Stromal cell of bone marrow (primary cell): Measurements from ENCODE around the gene MRPL21.

Experiments
- DNase-seq: peaks from one replicate; pipeline ENCODE4 v3.0.0-alpha.2; 2012; ENCODE audit warnings: low read depth

Gene MRPL21

DNA sequence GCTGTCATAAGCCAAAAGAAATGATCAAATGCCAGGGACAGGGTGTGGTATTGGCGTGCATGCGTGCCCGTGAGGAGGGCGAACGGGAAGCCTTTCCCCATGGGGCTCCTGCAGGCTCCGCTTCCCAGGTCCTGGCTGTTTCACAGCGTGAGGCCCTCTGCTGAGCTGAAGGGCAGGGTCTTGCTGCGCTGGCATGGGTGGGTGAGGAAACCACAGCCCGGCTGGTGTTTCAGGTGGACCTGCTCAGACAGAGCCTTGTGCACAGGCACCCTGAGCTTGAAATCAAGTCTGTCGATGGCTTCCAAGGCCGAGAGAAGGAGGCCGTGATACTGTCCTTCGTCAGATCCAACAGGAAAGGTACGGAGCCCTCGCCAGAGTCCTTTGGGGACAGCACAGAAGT lies 31.4 kb upstream of the MRPL21 start:
- no peak for DNase-seq

- no peak for DNase-seq
These were observed 31.0 kb upstream of the MRPL21 start for GRCh38 chr11:68934666-68935065.

DNA sequence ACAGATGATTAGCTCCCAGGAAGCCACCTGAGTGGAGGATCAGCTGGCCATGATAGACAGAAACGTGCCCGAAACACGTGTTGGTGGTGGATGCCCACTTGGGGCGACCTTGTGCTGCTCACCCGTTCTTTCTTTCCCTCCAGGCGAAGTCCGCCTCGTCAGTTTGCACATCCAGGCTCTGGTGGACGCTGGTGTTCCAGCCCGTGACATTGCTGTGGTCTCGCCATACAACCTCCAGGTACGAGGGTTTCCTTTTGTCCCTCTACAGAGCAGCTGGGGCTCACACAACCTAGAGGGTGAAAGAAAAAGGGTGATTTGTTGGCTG lies 30.7 kb upstream of the MRPL21 start:
- no peak for DNase-seq

DNA sequence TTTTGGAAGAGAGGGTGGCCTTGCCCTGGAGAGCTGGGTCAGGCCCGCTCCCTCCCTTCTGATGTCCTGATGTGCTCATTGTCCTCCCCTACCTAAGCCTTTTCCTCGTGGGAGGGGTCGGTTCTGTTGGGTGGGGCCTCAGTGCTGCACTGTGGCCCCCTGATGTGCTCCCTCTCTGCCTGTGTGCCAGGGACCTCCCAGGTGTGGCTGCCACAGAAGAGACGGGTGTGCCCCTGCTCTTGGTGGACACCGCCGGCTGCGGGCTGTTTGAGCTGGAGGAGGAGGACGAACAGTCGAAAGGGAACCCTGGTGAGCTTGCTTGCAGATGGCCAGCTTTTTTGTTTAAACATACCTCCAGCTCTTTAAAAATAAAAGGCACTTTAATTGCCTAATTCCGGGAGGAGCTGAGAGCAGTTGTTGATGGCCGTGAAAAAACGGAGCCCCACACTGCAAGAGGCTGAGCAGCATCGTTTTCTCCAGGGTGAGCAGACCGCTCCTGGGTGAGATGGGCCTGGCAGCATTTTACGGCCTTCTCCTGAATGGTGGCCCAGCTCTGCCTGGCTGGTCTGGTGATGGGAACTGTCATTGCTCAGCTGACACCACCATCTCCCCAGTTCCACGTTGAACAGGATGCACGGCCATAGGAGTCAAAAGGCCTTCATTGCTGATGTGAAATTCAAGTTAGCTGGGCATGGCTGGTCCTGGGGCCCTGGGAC lies 30.1 kb upstream of the MRPL21 start:
- DNase-seq = no peak

GRCh38 chr11:68932933-68933577 lies 29.4 kb upstream of the MRPL21 start:
- DNase-seq = no peak

- DNase-seq = no peak
These were observed 28.7 kb upstream of the MRPL21 start for GRCh38 chr11:68932358-68932757.

- no peak for DNase-seq
These were observed 28.3 kb upstream of the MRPL21 start for GRCh38 chr11:68931911-68932310.

GRCh38 chr11:68930991-68931855 lies 27.6 kb upstream of the MRPL21 start:
- DNase-seq = no peak

GRCh38 chr11:68929706-68930570 lies 26.3 kb upstream of the MRPL21 start:
- DNase-seq = no peak

DNA sequence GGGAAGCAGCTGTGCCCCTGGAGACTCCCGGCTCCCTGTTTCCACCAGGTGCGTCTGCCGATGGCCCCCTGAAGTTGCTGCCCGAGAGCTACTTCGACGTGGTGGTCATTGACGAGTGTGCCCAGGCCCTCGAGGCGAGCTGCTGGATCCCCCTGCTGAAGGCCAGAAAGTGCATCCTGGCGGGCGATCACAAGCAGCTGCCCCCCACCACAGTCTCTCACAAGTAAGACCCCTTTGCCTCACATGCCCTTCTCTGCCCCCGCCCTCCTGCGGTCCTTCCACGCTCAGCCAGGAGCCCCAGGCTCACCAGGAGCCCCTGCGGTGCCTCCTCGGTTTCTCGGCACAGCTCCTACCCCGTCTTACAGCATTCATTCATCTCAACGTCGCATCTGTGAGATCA lies 25.5 kb upstream of the MRPL21 start:
- DNase-seq = no peak

- DNase-seq = no peak
These were observed 24.7 kb upstream of the MRPL21 start for GRCh38 chr11:68928136-68928880.

DNA sequence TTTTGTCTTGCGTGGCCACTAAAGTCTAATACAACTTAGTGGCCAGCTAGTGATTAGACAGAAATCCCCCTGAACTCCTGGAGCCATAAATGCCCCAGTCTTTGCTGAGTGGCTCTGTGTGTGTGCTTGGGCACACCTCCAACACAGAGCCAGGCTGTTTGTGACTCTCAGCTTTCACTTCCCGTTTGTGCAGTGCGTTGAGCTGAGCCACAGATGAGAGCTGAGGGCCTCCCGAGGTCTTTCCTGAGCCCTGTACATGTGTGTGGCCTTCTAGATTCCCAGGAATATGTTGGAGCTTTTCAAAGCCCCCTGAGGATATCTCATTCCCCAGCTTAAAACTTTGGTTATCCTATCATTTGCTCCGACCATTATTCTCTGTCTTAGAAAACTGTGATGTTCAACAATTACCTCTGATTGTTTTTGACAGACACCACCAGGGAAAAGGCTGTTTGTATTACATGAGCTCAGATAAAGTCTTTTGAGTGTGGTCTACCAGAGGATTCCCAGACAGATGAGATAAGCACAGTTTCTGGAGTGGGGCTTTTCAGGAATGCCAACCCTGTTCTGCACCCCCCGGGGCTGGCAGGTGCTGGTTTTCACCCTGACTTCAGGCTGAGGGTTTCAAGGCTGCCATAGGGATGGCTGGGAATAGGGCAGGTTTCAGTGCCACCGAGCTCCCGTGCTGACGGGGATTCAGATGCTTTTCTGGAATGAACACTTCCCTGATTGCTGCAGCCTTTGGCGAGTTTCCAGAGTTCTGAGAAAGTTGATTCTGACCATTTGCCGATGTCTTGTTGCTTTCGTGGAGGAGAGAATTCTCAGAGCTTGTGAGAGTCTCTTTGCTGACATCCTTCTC lies 23.9 kb upstream of the MRPL21 start:
- DNase-seq = no peak

GRCh38 chr11:68925611-68926010 lies 22.0 kb upstream of the MRPL21 start:
- DNase-seq = no peak

DNA sequence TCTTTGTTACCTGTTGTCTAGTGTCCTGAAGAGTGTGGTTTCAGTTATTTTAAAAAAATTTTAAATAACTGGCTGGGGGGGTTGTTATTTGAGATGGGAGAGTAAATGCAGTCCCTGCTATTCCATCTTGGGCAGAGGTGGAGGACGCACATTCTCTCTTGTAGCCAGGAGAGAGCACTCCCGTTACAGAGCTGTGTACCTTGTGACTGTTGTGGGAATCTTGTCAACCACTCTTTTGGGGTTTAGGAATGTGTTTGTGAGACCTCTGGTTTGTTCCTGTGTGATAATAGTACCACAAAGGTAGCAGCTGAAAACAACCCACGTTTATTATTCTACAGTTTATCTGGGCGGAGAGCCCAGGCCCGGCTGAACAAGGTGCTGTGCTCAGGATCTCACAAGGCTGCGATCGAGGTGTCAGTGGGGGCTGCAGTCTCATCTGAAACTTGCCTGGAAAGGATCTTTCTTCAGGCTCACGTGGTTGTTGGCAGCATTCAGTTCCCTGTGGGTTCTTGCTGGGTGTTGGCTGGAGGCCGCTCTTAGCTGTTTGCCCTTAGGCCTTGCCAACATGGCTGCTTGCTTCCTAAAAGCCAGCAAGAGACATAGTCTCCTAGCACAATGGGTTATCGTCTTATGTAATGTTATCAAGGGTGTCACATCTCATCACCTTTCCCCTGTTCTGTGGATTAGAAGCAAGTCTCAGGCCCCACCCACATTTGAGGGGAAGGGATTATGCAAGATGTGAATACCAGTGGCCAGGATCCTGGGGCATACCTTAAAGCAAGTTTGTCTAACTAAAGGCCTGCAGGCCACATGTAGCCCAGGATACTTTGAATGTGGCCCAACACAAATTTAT lies 20.7 kb upstream of the MRPL21 start:
- DNase-seq = no peak

DNA sequence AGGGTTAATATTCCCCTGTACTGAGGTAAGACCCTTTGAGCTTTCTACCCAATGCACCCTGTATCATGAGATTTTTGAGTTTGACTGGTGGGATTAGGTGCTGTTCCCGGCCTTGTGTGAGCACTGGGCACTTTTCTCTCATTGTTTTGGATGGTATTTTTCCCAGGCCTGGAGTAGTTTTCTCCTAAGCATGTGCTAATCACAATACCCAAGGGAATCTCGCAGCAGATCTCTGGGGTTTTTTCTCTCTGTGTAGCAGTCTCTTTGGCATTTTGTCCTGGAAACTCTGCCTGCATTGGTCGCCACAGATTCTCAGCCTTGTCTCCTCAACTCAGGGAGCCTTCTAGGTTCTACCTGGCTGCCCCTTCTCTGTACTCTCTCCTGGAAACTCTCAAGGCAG lies 20.0 kb upstream of the MRPL21 start:
- DNase-seq = no peak

DNA sequence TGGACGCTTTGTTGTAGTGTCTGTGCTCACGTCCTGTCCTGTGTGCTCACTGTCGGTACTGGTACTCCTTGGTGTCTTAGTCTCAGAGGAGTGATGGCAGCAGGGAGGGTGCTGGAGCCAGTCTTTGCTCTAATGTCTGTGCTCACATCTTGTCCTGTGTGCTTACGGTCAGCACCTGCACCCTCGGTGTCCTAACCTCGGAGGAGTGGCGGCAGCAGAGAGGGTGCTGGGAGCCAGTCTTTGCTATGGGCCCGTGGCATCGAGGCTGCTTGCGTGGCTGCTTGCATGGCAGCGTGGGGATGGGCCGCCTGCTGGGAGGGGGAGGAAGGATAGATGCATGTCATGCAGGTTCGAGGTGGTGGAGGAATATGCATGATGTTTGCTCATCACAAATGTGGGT lies 12.8 kb upstream of the MRPL21 start:
- DNase-seq = no peak

DNA sequence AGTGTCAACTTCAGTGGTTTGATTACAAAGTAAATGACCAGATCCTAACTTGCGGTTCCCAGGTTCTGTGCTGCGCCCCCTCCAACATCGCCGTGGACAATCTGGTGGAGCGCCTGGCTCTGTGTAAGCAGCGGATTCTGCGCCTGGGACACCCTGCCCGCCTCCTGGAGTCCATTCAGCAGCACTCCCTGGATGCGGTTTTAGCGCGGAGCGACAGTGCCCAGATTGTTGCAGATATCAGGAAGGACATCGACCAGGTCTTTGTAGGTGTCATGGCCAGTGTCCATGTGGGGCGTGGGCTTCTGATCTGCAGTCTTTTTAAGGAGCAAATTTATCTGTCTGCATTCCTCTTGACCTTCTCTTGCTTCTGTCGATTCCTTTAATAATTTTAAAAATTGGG lies 11.1 kb upstream of the MRPL21 start:
- no peak for DNase-seq

- no peak for DNase-seq
These were observed 9.6 kb upstream of the MRPL21 start for GRCh38 chr11:68913188-68913587.

DNA sequence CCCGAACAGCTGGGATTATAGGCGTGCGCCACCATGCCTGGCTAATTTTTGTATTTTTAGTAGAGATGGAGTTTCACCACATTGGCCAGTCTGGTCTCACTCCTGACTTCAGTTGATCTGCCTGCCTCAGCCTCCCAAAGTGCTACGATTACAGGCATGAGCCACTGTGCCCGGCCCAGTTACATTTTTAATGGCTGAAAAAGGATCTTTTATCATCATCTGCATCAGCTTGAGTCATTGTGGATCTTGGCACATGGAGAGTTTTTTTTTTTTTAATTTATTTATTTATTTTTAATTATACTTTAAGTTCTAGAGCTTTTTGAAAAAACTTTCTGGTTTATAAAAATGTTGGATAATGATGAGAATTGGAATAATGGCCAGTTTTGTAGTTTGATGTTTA lies 8.6 kb upstream of the MRPL21 start:
- DNase-seq = no peak

GRCh38 chr11:68911731-68912130 lies 8.1 kb upstream of the MRPL21 start:
- DNase-seq = no peak
